Activated CD8-positive, alpha-beta memory T cell treated with anti-CD3 and anti-CD28 coated beads for 48 hours (primary cell): ENCODE data around the gene MPPED1.

Experiments
- DNase-seq, 3 experiments: peaks; one replicate each; pipeline ENCODE4 v3.0.0-alpha.2; 2020; ENCODE audit warnings: low read depth in 2 of 3, low spot score in 2 of 3

Gene MPPED1

DNA sequence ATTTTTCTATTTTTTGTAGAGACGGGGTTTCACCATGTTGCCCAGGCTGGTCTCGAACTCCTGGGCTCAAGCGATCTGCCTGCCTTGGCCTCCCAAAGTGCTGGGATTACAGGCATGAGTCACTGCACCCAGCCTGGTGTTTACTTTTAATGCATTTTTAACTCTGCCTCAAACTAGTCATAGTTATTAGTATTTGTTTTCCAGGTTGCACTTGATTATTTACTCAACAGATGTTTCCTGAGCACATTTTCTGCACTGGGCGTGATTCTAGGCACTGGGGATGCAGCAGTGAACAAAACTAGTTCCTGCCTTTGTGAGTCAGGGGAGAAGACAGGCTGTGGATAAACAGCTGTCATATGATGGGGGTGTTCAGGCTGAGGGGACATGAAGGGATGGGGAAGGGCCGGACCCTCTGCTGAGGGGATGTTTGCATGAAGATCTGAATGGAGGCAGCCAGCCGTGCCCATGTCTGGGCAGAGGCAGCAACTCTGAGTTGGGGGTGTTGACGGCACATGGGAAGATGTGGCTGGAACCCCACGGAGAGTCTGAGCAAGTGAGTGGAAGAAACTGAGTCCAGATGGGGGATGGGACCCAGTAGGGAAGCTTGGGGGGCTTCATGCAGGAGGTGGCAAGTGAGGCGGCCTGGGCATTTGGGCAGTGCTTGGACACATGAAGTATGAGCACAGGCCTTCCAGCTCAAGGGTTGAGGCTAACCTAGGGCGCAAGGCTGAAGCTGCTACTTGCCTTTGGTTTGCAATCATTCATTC, 34.4 kb downstream of the MPPED1 start:
- no peak for DNase-seq

DNA sequence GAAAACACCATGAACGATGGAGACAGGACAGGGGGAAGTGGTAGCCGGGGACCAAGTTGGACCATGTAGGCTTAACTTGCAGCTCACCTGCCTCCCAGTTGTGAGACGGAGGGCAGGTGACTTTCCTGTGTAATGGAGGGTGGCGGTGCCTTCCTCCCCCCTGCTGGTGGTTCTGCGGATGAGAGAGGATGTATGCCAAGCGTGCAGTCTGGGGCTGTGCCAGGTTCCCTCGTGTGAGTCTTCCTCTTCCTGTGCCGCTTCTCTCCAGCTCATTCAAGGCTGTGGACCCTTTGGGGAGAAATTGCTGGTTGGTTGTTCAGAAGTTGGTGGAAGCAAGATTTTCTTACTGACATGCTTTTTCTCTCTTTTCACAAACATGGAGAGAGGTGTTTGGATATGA, 35.1 kb downstream of the MPPED1 start:
- DNase-seq: no peak

DNA sequence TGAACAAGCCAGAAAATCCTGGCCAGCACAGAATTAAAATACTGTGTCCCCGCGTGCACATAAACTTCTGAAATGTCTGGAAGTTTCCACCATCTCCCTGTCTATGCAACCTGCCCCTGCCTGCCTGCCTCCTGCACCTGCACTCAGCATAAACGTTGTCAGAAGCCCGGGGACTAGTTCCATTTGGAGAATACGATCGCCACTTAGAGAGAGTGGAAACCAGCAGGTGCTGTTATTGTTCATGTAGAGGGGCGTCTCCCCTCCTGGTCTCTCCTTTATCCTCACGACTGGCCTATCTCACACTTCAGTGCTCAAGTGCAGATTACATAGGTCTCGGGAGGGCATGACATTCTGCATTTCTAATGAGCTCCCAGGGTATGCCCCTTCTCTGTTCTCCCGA, 35.6 kb downstream of the MPPED1 start:
- DNase-seq: no peak

DNA sequence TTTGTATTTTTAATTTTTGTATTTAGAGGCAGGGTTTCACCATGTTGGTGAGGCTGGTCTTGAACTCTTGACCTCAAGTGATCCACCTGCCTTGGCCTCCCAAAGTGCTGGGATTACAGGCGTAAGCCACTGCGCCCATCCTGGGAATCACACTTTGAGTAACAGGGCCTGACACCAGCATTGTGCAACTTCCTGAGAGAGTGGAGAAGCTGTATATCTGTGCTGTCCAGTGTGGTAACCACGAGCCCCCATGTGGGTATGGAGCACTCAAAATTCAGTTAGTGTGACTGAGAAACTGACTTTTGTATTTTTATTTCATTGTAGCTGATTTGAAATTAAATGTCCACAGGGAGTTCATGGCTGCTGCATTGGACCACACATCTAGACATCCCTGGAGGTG, 36.2 kb downstream of the MPPED1 start:
- no peak for DNase-seq

DNA sequence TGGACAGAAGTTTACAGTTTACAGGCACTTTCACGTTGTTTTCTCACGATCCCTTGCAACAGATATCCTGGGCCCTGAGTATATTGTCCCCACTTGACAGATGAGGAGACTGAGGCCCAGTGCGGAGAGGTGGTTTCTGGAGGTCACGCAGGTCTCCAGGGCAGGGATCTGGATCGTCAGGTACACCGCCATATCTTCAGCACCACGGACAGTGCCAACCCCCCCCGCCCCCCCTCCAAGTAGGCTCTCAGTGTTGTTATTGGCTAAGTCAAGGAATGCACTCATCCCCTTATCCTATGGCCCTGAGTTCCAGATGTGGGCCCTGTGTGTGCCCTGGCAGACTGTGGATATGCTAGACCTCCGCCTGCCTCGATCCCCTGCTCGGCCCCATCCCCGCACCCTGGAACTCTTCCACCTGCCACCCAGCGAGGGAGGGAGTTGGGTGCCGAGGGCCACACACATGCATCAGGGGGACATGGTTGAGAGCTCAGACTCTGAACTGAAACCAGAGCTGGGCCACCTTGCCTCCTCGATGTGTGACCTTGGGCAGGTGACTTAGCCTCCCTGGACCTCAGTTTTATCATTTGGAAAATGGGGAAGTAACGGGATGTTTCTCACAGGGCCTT, 37.5 kb downstream of the MPPED1 start:
- DNase-seq: no peak

DNA sequence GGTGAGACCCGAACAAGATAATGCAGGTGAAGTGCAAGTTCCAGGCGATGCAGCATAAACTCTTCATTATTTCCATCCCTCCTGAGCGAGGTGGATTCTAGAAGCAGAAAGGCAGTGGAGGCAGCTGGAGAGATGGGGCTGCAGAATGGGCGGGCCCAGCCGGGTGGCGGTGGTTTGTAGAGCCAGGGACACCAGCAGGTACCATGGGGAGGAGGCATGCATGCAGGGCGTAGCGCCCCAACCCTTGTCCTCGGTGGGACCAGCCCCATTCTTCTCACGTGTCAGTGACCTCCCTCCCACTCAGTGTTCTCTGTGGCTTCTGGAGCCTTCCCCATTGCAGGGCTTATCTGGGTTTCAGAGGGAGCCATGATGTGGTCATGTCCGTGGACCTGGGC, 38.0 kb downstream of the MPPED1 start:
- no peak for DNase-seq

DNA sequence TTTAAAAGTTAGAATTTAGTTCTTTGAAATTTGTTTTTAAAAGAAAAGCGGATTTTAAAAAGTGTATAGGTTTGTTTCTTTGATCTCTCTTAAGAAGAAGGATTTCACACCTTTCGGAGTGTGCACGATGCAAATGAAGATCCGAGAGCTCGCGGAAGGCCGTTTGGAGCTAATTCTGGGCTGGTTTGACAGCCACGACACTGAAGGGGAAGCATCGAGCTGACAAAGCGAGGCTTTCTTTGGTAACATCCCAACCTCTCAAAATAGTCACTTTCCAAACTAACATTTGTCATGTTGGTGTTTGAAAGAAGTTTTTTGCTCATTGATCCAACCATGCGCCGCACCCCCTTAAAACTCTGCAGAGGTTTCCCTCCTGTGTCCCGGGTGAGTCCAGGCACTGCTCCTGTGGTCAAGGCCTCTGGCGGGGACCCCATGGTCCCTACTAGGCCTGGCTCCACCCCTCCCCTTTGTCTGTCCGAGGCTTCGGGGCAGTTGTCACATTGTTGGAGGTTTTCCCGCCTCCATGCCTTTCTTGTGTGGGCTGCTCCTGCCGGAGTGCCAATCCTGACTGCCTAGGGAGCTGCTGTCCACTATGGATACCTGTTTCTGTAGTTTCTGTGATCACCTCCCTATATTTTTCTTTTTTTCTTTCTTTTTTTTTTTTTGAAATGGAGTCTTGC, 39.7 kb downstream of the MPPED1 start:
- DNase-seq: no peak

DNA sequence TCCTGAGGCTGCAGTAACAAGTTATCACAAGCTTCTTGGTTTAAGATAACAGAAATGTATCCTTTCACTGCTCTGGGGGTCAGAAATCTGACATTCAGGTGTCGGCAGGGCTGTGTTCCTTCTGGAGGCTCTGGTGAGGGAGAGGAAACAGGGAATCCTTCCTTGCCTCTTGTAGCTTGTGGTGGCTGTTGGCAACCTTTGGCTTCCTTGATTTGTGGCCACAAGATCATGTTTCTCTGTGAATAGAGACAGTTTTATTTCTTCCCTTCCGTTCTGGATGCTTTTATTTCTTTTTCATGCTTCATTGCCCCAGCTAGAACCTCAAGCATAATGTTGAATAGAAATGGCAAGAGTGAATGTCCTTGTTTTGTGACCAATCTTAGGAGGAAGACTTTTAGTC, 44.0 kb downstream of the MPPED1 start:
- DNase-seq: no peak

DNA sequence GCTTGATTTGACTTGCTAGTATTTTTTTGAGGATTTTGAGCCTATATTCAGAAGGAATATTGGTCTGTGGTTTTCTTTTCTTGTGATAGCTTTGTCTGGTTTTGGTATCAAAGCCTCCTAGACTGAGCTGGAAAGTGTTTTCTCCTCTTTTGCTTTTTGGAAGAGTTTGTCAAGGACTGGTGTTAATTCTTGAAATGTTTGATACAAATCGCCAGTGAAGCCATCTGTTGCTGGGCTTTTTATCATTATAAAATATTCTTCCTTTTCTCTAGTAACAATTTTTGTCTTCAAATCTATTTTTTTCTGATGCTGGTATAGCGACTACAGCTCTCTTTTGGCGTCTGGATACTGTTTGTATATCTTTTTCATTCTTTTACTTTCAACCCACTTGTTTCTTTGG, 45.2 kb downstream of the MPPED1 start:
- no peak for DNase-seq

DNA sequence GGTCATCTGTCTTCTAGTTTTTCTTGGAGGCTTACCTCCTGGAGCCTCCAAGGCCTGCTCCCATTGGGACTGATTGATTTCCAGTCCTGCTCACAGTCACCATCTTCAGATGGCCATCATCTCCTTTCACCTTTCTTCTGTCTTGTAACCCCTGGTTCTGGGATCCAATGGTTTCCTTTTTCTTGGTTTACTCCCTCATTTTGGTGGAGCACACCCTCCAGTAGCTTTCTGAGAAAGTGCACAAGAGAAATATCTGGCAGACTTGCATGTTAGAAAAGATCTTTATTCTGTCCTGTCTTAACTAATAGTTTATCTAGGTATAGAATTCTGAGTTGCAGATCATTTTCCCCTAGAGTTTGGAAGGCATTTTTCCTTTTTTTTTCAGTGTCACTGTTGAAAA, 50.9 kb downstream of the MPPED1 start:
- DNase-seq: no peak

DNA sequence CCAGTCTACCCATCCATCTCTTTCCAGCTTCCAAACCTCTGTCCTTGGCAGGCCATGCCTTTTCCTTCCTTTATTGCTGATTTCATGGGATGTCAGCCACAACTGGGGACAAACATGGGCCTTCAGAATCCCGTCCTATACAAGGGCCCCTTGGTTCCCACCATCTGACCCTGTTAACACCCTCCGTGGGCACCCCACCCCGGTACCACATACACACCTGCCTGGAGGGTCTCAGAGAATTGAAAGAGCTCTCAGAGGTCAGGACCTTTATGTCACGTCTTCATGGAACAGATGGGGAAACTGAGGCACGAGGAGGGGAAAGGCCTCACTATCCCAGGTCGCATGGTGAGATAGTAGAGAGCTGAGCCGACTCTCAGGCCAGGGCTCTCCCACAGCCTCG, 53.0 kb downstream of the MPPED1 start:
- DNase-seq: no peak

DNA sequence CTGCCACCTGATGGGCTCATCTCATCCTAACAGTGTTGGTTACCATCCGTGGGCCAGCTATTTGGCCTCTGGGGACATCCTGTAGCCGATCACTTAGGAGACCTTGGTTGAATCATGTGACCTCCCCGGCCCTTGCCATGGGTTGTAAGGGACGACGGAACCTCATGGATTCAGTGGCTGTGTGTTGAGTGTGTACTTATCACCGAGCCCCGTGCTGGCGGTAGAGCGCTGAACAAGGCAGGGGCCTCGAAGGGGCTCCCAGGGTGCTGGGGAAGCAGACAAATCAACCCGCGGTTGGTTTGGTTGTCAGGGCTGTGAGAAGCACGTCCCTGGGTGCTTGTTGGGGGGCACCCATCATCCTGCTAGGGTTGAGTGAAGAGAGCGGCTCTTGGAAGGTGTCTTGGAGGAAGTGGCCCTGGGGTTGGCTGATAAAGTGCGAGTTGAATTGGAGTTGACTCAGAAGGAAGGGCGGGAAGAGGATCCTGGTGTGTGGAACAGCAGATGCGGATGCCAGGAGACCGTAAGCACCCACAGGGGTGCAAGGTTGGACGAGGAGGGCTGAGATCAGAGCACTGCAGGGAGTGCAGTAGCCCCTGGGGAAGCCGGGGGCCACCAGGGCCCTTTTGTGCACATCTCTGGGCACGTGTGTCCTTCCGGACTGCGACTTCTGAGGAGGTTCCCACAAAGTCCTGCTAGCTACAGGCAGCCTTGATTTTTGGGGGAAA, 53.6 kb downstream of the MPPED1 start:
- DNase-seq: no peak

DNA sequence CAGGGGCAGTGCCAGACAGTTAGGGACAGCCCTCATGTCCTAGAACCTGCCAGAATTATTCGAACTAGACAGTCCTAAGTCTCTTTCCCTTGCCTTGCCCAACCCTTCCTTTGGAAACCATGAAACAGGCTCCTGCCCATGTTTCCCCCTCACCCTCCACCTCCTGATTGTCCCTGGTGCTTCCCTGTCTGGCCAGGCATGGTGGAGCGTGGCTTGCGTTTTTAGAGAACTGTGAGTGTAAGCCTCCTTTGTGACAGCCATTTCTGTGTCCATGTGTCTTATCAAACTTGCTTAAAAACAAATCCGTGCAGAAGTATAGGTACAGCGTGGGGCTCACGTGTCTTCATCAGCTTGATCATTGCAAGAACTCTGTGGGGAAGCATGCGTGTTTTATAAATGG, 54.9 kb downstream of the MPPED1 start:
- DNase-seq: no peak

DNA sequence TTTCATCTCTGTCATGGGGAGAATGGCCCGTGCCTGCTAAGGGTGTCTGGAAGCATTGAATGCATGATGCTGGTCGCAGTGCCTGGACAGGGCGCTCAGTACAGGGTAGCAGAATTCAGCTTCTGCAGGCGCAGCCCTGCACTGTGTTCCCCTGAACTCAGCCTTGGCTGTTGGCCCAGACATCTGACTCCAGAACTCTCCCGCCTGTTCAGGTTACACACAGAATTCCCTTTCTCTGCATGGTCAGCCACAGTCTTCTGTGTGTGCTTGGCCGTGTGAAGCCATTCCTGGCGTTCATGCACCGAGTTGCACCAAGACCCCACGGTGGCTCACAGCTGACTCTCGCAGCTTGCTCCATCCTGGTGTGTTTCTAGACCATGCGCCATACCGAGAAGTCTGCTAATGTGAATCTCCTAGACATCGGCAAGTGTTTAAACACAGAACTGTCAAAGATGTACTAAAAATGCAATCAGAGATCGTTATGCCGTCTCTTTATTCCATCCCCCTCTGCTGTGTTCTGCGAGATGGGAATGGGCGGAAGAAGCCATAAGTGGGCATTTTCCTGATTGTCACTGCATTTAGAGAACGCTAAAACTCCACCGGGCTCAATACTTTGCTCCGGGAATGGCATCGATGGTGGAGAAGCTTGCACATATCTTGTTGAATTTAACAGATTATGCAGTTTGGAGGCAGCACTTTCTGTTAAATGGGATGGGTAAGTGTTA, 55.6 kb downstream of the MPPED1 start:
- DNase-seq: no peak

DNA sequence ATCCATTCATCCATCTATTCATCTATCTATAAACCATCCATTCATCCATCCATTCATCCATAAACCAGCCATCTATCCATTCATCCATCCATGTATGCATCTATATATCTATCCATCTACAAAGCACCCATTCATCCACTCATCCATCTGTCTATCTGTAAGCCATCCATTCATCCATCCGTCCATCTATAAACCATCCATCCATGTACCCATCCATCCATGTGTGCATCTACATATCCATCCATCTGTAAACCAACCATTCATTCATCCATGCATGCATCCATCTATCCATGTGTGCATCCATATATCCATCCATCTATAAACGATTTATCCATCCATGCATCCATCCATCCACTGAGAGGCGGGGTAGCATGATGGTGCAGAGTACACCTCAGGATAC, 58.4 kb downstream of the MPPED1 start:
- DNase-seq: no peak

DNA sequence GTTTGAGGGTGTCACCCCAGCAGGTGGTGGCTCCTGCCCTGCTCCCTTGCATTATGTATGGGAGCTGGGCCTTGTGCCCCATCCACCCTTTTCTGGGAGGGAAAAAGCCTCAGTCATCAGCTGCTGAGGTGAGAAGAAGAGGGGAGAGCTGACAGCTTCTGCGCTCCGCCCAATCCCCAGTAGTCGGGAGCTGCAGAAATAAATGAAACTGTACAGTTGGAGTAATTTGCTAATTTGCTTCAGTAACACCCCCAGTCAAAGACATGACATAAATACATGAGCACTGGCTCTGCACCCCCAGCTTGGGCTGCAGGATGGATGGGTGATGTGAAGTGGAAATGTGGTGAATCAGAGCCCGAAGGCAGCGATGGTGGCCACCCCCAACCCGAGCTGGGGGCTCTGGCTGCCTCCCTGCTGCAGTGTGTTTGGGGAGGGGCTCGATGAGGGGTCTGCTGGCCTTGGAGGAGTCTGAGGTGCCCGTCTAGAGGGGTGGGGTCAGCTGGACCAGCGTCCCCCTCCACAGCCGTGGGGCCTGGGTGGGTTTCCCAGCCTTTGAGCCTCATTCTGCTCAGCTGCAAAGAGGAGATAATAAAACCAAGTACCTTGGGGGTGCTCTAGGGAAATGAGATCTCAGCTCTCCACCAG, 59.2 kb downstream of the MPPED1 start:
- DNase-seq: no peak

DNA sequence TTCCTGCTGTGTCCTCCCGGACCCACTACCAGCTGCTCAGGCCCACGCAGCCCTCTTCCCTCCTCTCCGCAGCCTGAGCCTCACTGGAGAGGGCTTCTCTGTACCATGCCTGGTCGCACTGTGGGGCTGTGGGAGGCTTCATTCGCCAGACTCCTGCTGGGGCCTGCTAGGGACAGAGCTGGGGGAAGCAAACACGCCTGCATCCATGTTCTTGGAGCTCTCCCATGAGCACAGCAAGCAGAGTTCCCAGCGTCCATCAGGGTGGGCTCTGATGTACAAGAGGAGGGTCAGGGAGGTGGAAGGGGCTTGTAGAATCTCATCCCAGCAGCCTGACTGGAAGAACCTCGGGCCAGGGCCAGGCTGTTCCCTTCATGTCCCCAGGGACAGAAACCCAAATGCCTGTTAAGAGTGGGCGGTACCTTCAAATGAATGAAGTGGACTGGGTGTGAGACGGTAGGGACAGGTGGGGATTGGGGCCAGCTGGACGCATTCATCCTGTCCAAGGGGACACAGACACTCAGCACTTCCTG, 59.9 kb downstream of the MPPED1 start:
- no peak for DNase-seq

DNA sequence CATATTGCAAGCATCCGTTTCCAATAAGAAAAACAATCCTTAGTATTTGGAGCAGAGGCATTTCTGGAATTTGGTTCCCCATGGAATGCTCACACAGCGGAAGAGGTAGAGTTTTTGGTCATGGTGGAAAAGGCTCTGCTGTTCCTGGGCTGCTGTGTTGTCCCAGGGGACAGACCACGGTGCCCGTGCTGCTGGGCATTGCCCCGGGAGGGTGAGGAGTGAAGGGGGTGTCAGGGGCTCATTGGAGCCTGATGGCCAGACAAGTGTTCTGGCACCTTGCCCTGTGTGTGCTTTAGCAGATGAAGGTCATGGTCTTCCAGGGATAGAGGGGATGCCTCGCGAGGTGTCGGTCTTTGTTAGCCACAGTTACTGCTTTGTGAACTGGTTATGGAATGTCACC, 61.2 kb downstream of the MPPED1 start:
- DNase-seq: no peak

DNA sequence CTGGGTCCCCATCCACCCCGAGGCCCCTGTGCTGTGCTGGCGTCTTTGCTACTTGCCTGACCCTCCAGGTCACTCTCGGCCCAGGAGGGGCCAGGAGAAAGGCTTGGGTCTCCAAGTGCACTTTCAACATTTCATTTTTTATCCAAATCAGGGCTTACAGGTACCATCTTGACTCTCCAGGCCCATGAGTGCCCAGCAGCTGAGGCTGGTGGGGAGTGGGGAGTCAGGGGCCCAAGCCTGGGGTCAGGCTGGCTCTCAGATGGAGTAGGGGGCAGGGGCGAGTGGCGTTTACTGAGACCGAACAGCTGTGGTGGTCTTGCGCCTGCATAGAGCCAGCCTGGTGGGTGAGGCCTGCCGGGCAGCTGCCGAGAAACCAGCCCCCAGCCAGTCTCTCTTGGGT, 61.6 kb downstream of the MPPED1 start:
- no peak for DNase-seq
